ENCODE measurements around the gene MYO7A. TPM values are rescaled to one million over a fixed set of nuclear protein-coding genes. Genes with fewer than 3 reads are reported as not detected.

Gene MYO7A
- total and polyA plus RNA-seq, 3 experiments from 2014 or later, result 0.06 to 0.31 (median 0.20) TPM

DNA sequence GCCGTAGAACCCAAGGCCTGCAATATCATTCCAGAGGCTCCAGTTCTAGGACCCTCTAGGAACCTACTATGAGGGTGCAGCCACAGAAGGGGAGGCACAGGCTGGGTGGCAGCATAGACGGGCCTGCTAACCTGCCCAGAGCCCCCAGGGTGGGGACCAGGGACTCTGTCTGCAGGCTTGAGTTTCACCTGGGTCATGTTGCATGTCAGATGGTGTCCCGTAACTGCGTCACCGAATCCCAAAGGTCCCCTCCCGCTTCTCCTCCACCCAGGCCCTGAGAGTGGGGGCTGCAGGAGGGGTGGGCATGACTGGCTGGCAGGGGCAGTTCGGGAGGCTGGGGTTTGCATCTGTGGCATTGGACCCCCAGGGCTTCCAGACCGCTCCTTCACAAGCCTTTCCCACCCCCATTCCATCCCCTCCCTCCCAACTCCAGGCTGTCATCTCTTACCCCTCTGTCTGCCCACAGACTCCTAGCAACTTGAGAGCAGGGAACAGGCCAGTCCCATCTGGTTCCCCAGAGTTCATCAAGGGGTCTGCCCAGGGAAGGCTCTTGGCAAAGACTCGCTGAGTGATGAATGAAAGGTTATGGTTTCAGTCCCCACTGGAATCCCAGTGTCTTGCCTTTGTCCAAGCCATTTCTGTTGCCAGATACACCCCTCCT is 16.3 kb downstream of the MYO7A start:
- H3K9me3 ChIP-seq (ENCODE audit: low read length), result no peaks in the 10 kb centered on the region
- H3K4me1 Mint-ChIP-seq, result peaks cover 27 to 46% (median 38%) of the 10 kb centered on the region in 3 donors
- no peak for DNase-seq
- peaks cover 0 to under 1% of the 10 kb centered on the region in 2 donors for H3K27me3 Mint-ChIP-seq
- ChIA-PET CTCF (interaction anchor here (3.3 kb wide), 1 partner anchor 17 kb away, joined by 13 read pairs; the partner anchor contains the start of gene MYO7A), POLR2A (no interaction called here)
- H3K27ac ChIP-seq (ENCODE audit: low read depth, low read length), result no peak overlapping the region
- H3K4me3 ChIP-seq (ENCODE audit: low read length), result no peak overlapping the region
- H3K27ac Mint-ChIP-seq, result peak overlapping the region in 1 of 8 donors; percentile 38
- no peaks in the 10 kb centered on the region for H3K9me3 Mint-ChIP-seq
- H3K4me1 ChIP-seq (ENCODE audit: insufficient read depth, low read length), result peaks cover 9% of the 10 kb centered on the region
- no peaks in the 10 kb centered on the region for H3K27me3 ChIP-seq (ENCODE audit: insufficient read depth, low read length, poor library complexity, severe bottlenecking)
- H3K36me3 Mint-ChIP-seq, result no peaks in the 10 kb centered on the region
- no peaks in the 10 kb centered on the region for H3K36me3 ChIP-seq (ENCODE audit: insufficient read depth, low read length)
- no peak overlapping the region for H3K4me3 Mint-ChIP-seq

DNA sequence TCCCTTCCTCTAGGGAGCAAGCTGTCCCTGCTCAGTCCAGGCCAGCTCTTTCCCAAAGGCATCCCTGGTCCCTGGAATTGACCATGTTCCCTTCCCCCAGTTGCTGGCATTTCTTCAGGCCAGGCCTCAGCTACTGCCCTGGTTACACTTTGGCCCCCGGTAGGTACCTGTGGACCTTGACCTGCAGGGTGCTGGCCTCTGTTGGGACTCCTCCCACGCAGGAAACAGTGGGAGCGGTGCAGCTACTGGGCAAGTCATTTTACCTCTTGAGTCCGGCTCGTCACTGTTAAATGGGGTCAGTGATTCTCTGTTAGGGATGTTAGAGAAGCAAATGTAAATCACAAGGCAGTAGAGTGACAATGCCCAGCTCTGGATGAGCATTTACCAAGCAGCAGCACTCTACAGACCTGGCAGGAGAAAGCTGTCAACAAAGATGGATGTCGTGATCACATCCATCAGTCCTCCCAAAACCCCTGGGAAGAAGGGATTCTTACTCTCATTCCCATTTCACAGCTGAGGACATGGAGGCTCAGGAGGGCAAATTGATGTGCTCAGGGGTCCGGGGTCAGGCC is 16.9 kb downstream of the MYO7A start:
- Histone ChIP-seq H3K27ac (ENCODE audit: low read depth, low read length) (no peak overlapping the region), H3K4me1 (ENCODE audit: insufficient read depth, low read length) (peaks cover 9% of the 10 kb centered on the region), H3K36me3 (ENCODE audit: insufficient read depth, low read length) (no peaks in the 10 kb centered on the region), H3K4me3 (ENCODE audit: low read length) (no peak overlapping the region), H3K9me3 (ENCODE audit: low read length) (no peaks in the 10 kb centered on the region), H3K27me3 (ENCODE audit: insufficient read depth, low read length, poor library complexity, severe bottlenecking) (no peaks in the 10 kb centered on the region)
- Mint-ChIP-seq H3K36me3 (no peaks in the 10 kb centered on the region), H3K9me3 (no peaks in the 10 kb centered on the region), H3K4me3 (no peak overlapping the region), H3K27me3 (no peaks in the 10 kb centered on the region), H3K4me1 (peaks cover 27 to 46% (median 38%) of the 10 kb centered on the region in 3 donors), H3K27ac (peak overlapping the region in 2 of 8 donors; percentile 30 to 40)
- POLR2A ChIA-PET, result no interaction called here
- DNase-seq, result no peak
- CTCF ChIA-PET, result interaction anchor here (3.3 kb wide), 1 partner anchor 17 kb away, joined by 13 read pairs; the partner anchor contains the start of gene MYO7A

DNA sequence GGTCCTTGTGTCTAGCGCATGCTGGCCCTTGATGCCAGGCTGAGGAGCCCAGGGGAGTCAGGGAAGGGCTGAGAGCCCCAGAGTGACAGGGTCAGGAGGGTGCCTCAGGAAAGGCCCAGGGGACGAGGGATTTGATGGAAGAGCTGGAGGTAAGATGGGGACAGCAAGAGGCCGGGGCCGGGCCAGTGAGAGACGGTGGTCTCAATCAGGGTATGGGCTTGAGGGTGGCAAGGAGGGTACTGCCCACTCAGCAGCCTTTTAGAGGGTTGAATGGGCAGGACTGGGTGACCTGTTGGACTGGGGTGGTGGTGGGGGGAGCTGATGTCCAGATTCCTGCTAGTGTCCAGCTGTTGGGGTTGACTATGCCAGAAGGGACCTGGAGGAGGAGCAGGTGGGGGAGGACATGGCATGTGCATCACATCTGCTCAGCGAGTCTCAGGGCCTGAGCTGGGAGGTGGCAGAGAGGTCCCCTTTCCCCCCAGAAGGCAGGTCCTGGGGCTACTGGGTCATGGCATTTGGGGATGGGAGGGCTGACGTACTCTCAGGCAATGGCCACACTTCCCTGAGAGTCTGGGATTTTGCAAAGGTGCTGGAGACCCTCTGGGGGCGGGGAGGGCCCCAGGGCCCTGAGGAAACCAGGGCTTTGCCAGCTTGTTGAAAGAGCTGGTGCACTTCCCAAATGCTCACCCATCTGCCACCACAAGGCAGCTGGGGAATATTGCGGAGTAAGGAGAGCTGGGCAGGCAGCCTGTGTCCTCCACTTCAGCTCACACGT is 18.4 kb downstream of the MYO7A start:
- Histone ChIP-seq H3K4me1 (ENCODE audit: insufficient read depth, low read length) (peaks cover 9% of the 10 kb centered on the region), H3K4me3 (ENCODE audit: low read length) (no peak overlapping the region), H3K27me3 (ENCODE audit: insufficient read depth, low read length, poor library complexity, severe bottlenecking) (no peaks in the 10 kb centered on the region), H3K27ac (ENCODE audit: low read depth, low read length) (no peak overlapping the region), H3K9me3 (ENCODE audit: low read length) (no peaks in the 10 kb centered on the region), H3K36me3 (ENCODE audit: insufficient read depth, low read length) (no peaks in the 10 kb centered on the region)
- Mint-ChIP-seq H3K4me3 (peak overlapping the region in 4 of 7 donors; percentile 13 to 78 (median 63)), H3K36me3 (no peaks in the 10 kb centered on the region), H3K27ac (peak overlapping the region in 3 of 8 donors; percentile 81 to 96 (median 84)), H3K9me3 (no peaks in the 10 kb centered on the region), H3K4me1 (peaks cover 32 to 52% (median 41%) of the 10 kb centered on the region in 3 donors), H3K27me3 (no peaks in the 10 kb centered on the region)
- DNase-seq, result no peak
- ChIA-PET CTCF (interaction anchor here (0.7 to 3.3 kb wide), 2 partner anchors 10 to 19 kb away, joined by 3 to 13 read pairs; partner anchors contain the start of gene MYO7A), POLR2A (no interaction called here)

DNA sequence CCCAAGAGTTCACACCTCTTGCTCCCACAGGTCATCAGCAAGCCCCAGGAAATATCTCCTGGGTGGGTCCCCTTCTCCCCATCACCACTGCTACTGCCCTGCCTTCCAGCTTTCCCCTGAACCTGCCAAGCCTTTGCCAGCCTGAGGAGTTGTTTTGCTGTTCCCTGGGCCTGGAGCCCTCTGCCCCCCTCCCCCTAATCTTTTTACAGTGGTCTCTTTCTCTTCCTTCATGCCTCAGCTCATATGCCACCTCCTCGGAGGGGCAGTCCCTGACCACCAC is 18.9 kb downstream of the MYO7A start:
- H3K9me3 ChIP-seq (ENCODE audit: low read length), result no peaks in the 10 kb centered on the region
- Mint-ChIP-seq H3K27me3 (no peaks in the 10 kb centered on the region), H3K9me3 (no peaks in the 10 kb centered on the region), H3K27ac (peak overlapping the region; percentile 5 to 95 (median 58)), H3K4me3 (peak overlapping the region in 3 of 7 donors; percentile 45 to 78 (median 53)), H3K36me3 (no peaks in the 10 kb centered on the region), H3K4me1 (peaks cover 35 to 52% (median 41%) of the 10 kb centered on the region in 3 donors)
- peaks cover 13% of the 10 kb centered on the region for H3K4me1 ChIP-seq (ENCODE audit: insufficient read depth, low read length)
- POLR2A ChIA-PET, result no interaction called here
- CTCF ChIA-PET, result interaction anchor here (0.7 to 3.3 kb wide), 2 partner anchors 9 to 19 kb away, joined by 3 to 13 read pairs; partner anchors contain the start of gene MYO7A
- H3K27me3 ChIP-seq (ENCODE audit: insufficient read depth, low read length, poor library complexity, severe bottlenecking), result no peaks in the 10 kb centered on the region
- no peak for DNase-seq
- no peaks in the 10 kb centered on the region for H3K36me3 ChIP-seq (ENCODE audit: insufficient read depth, low read length)
- no peak overlapping the region for H3K27ac ChIP-seq (ENCODE audit: low read depth, low read length)
- no peak overlapping the region for H3K4me3 ChIP-seq (ENCODE audit: low read length)

DNA sequence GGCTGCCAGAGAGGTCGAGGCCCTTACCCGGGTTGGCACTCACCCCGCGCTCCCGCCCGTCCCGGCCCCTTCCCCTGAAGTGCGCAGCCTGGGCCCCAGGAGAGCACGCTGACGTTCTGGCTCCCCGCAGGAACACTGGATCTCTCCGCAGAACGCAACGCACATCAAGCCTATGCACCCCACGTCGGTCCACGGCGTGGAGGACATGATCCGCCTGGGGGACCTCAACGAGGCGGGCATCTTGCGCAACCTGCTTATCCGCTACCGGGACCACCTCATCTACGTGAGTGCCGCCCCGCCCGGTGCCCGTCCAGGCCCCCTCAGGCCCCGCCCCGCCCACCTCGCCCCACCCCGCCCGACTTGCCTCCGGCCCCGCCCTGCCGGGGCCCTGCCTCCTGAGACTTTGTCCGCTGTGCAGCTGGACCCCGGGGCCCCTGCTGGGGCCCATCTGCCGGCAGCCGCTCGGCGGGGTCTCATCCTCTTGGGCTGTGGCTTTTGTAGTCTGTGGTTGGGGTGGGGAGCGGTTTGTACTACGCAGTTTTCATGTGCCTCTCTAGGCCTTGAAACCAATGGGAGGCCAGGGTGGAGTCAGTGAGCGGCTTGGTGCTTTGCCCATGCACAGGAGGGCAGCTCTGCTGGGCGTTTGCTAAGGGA is 19.7 kb downstream of the MYO7A start:
- H3K4me3 ChIP-seq (ENCODE audit: low read length), result peak overlapping the region; percentile 47
- H3K9me3 ChIP-seq (ENCODE audit: low read length), result no peaks in the 10 kb centered on the region
- H3K36me3 ChIP-seq (ENCODE audit: insufficient read depth, low read length), result no peaks in the 10 kb centered on the region
- peaks cover 15% of the 10 kb centered on the region for H3K4me1 ChIP-seq (ENCODE audit: insufficient read depth, low read length)
- CTCF ChIA-PET, result interaction anchor here (3.2 to 3.3 kb wide), 2 partner anchors 20 kb away, joined by 13 to 14 read pairs; partner anchors contain the start of gene MYO7A
- Mint-ChIP-seq H3K9me3 (no peaks in the 10 kb centered on the region), H3K4me1 (peaks cover 37 to 52% (median 41%) of the 10 kb centered on the region in 3 donors), H3K27me3 (no peaks in the 10 kb centered on the region), H3K27ac (peak overlapping the region in 7 of 8 donors; percentile 59 to 95 (median 83)), H3K4me3 (peak overlapping the region; percentile 60 to 86 (median 76)), H3K36me3 (no peaks in the 10 kb centered on the region)
- H3K27me3 ChIP-seq (ENCODE audit: insufficient read depth, low read length, poor library complexity, severe bottlenecking), result no peaks in the 10 kb centered on the region
- peak; percentile 34 to 68 (median 44) for DNase-seq
- POLR2A ChIA-PET, result interaction anchor here (1.2 kb wide), 1 partner anchor 31 kb away, joined by 4 read pairs; no protein-coding TSS in a partner anchor
- no peak overlapping the region for H3K27ac ChIP-seq (ENCODE audit: low read depth, low read length)

DNA sequence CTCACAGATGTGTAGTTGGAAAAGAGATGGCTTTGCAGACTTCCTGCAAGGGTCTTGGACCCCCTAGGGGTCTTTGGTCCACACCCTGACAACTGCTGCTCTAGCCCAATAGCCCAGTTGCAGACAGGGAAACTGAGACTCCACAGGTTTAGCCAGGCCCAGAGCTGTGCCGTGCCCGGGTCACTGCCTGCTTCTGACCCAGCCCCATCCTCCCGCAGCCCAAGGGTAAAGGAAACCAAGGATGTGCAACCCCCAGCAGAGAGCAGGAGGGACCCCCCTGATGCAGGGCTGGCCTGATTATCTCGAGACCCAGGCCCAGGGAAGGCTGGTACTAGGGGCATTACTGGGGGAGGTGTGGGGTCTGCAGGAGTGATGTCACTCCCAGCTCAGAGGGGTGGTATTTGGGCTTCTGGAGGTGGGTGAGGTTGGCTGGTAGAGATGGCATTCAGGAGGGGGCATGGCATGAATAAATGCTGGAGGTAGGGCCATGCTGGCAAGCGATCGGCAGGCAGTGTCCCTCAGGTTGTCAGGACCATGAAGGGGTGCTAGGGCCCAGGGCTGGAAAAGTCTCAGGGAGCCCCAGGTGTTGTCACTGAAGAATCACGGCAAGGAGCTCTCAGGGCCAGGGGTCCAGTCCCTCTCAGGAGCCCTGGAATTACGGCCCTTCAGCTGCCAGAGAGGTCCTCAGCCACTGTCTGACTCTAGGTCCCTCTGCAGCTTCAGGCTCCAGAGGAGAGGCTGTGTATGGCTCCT is 21.1 kb downstream of the MYO7A start:
- ChIA-PET CTCF (interaction anchor here (1.1 to 3.2 kb wide), 2 partner anchors 22 to 38 kb away, joined by 3 to 14 read pairs; partner anchors contain the start of gene MYO7A), POLR2A (interaction anchor here (1.2 kb wide), 1 partner anchor 33 kb away, joined by 4 read pairs; no protein-coding TSS in a partner anchor)
- H3K27ac ChIP-seq (ENCODE audit: low read depth, low read length), result no peak overlapping the region
- no peak overlapping the region for H3K4me3 ChIP-seq (ENCODE audit: low read length)
- no peaks in the 10 kb centered on the region for H3K9me3 ChIP-seq (ENCODE audit: low read length)
- DNase-seq, result no peak
- no peaks in the 10 kb centered on the region for H3K36me3 ChIP-seq (ENCODE audit: insufficient read depth, low read length)
- no peaks in the 10 kb centered on the region for H3K27me3 ChIP-seq (ENCODE audit: insufficient read depth, low read length, poor library complexity, severe bottlenecking)
- peaks cover 42 to 53% (median 45%) of the 10 kb centered on the region in 3 donors for H3K4me1 Mint-ChIP-seq
- H3K27me3 Mint-ChIP-seq, result no peaks in the 10 kb centered on the region
- peak overlapping the region in 1 of 7 donors; percentile 25 for H3K4me3 Mint-ChIP-seq
- no peaks in the 10 kb centered on the region for H3K9me3 Mint-ChIP-seq
- peak overlapping the region in 3 of 8 donors; percentile 52 to 70 (median 60) for H3K27ac Mint-ChIP-seq
- H3K4me1 ChIP-seq (ENCODE audit: insufficient read depth, low read length), result peaks cover 21% of the 10 kb centered on the region
- no peaks in the 10 kb centered on the region for H3K36me3 Mint-ChIP-seq

DNA sequence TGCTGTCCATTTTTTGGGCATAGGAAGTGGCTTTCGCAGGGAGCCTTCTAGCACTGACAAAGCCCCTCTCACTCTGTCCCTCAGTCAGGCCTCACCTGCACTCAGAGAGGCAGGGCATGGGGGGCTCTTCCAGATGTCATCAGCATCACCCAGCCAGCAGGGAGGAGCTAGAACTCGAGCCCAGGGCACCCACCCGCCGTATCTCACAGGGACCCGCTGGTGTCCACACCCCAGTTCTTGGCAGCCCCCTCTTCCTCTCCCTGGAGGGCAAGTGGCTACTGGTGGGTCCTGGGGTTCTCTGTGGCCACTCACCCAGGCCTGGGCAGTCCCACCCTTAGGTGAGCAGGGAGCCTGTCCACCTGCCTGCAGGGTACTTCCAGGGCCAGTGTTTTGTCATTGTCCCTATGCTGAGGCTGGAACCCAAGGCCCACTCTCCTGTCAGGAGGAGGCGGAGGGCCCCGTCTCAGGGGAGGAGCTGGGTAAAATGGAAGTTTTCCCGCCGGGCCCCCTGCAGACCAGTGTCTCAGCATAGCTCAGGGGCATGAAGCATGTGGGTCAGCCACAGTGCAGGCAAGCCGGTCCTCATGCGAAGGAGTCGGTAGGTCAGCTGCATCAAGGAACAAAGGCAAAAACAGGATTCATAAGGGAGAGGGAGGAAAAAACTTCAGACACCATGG is 21.8 kb downstream of the MYO7A start:
- no peaks in the 10 kb centered on the region for H3K9me3 ChIP-seq (ENCODE audit: low read length)
- ChIA-PET CTCF (interaction anchor here (0.8 to 3.2 kb wide), 3 partner anchors 22 to 38 kb away, joined by 3 to 14 read pairs (median 3); partner anchors contain the start of gene MYO7A), POLR2A (no interaction called here)
- no peak overlapping the region for H3K4me3 ChIP-seq (ENCODE audit: low read length)
- H3K9me3 Mint-ChIP-seq, result no peaks in the 10 kb centered on the region
- no peaks in the 10 kb centered on the region for H3K27me3 Mint-ChIP-seq
- H3K27ac Mint-ChIP-seq, result peak overlapping the region in 2 of 8 donors; percentile 37 to 52
- no peak for DNase-seq
- H3K27me3 ChIP-seq (ENCODE audit: insufficient read depth, low read length, poor library complexity, severe bottlenecking), result no peaks in the 10 kb centered on the region
- peak overlapping the region in 1 of 7 donors; percentile 49 for H3K4me3 Mint-ChIP-seq
- H3K4me1 Mint-ChIP-seq, result peaks cover 44 to 60% (median 52%) of the 10 kb centered on the region in 3 donors
- no peak overlapping the region for H3K27ac ChIP-seq (ENCODE audit: low read depth, low read length)
- H3K36me3 ChIP-seq (ENCODE audit: insufficient read depth, low read length), result no peaks in the 10 kb centered on the region
- H3K36me3 Mint-ChIP-seq, result no peaks in the 10 kb centered on the region
- H3K4me1 ChIP-seq (ENCODE audit: insufficient read depth, low read length), result peaks cover 21% of the 10 kb centered on the region

Measured in CD8-positive, alpha-beta memory T cell (primary cell).